T-helper 2 cell treated with Interferon-gamma antibody and Interleukin-4, amounts not matched to agents 100 ng/mL and 5 ng/mL, for 36 hours (primary cell): ENCODE data around the gene INTS15. TPM values are rescaled to one million over a fixed set of nuclear protein-coding genes. Genes with fewer than 3 reads are reported as not detected.

Experiments used
- intact Hi-C: fragments of 100-400 bp; cut with micrococcal nuclease; formaldehyde crosslinking; loops from one replicate; pipeline ENCODE4 v1.15.1; 2023
- total RNA-seq: library from RNA; stranded (reverse); gene quantifications from 2 replicates; pipeline ENCODE4 v1.2.3, GENCODE V29; 2022

INTS15 gene
- total RNA-seq, 1 donor from 2014 or later, result 41.8 TPM

DNA sequence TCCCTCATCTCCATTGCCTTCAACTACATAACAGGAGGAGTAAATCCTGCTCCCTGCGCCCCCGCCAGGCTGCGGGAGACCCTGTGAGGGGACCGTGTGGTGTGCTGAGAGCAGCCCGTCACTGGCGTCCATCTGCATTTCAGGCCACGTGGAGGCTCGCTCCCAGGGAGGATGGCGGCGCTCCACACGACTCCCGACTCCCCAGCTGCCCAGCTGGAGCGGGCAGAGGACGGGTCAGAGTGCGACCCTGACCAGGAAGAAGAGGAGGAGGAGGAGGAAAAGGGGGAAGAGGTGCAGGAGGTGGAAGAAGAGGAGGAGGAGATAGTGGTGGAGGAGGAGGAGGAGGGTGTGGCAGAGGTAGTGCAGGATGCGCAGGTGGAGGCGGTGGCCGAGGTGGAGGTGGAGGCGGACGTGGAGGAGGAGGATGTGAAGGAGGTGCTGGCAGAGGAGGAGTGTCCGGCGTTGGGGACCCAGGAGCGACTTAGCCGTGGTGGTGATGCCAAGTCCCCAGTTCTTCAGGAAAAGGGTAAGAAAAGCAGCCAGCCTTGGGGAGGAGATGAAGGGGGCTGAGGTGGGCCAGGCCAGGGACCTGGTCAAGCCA lies 52.5 kb downstream of the INTS15 start:
- intact Hi-C loops, result no loop called here

DNA sequence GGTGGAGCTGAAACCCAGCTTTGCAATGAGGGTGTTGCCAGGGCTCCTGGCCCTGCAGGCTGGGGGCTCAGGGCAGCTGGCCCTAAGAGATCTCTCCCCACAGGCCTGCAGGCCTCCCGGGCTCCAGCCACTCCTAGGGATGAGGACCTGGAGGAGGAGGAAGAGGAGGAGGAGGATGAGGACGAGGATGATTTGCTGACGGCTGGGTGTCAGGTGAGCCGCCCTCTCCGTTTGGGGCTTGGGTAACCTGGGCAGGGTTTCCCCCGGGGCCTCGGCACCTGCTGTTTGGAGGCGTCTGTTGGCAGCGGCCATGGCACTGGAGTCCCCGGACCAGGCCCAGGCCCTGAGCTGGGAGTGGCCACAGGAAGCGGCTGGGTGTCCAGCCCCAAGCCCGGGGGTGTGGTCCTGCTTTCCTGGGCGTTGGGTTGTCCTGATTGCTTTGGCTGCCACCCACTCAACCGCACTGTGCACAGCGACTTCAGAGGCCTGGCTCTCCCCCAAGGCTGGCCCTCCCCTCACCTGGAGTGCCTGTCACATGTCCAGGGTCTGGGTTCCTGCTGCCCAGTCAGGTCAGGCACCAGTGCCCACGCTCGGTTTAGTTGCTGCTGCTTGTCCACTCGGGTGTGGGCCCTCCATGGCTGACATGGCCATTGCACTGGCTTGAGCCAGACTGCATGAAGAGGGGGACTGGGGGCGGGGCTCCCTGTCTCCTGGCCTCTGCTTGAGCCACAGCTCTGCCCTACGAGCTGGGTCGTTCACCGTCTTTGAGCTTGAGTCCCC lies 53.2 kb downstream of the INTS15 start:
- intact Hi-C loops, result no loop called here

DNA sequence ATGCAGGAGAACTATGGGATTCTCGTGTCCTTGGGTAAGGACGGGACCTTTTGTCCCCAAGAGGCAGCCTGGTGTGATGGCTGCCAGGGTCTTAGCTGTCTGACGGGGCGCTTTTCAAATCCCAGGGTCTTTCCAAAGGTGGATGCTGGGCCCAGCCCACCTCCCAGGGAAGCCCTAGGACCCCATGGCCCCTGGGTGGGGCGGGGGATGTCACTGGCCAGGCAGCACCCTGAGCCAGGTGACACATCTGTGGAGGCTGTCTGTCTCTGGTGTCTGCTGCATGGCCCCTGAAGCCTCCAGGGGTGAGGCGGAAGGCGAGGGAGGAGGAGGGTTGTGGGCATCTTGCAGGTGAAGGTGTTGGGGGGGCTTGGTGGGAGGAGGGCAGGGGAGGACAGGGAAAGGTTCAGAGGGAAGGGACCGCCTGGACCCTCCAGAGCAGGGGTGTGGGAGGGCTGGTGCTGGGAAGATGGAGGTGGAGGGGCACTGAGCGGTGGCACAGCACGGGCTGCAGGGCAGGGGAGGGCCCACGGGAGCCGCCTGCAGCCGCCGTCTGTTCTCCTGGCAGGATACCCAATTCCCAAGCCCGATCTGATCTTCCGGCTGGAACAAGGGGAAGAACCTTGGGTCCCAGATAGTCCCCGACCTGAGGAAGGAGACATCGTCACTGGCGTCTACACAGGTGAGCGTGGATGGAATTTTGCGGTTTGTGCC lies 54.2 kb downstream of the INTS15 start:
- intact Hi-C loops, result no loop called here

DNA sequence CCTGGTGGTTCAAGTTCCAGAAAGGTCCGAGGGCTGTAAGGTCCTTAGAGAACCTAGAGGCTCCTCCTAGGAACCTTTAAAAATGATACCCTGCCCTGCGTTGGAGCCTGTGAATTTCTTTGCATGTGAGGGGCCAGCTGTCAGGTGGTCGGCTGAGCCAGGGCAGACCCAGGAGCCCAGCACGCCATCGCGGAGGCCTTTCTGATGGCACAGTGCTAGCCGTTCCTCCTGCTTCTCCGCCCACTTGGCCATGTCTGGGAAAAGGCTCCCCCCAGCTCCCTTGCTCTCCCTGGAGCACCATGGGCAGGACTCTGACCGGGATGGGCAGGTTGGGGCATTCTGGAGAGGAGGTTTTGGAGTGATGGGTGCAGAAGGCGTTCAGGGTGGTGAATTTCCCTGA lies 54.9 kb downstream of the INTS15 start:
- intact Hi-C loops, result no loop called here

DNA sequence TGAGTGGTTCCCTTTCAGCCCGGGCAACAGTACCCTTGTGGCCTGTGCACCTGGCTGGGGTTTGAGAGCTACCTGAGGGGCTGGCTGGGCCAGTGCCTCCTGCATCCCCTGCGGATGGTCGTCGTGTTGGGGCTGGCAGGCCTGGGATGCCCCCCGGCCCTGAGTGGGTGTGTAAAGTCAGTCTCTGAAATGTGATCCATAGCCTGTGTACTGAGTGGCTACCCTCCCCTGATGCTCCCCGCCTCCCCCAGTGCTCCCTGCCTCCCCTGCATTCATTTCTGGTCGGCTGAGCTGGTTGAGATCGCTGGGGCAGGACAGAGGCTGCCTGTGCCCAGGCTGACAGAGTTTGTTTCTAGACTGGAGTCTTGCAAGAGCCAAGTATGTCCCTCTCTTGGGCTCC lies 56.6 kb downstream of the INTS15 start:
- intact Hi-C loops, result no loop called here

DNA sequence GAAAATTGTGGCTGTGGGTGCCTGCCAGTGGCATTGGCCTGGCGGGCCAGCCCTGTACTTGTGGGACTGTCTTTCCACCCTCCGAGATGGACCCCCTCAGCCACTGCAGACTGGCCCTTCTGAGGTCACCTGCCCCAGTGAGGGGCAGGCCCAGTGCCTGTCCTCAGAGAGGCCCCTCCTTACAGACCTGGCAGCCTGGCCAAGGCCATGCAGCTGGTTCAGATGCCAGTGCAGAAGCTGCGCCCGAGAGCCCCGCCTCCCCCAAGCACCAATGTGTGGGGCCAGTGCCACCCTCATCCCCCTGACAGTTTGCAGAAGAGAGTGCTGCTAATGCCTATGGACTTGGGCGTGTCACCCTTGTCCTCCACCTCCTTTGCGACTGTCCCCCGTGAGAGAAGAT lies 57.3 kb downstream of the INTS15 start:
- intact Hi-C loops, result no loop called here

DNA sequence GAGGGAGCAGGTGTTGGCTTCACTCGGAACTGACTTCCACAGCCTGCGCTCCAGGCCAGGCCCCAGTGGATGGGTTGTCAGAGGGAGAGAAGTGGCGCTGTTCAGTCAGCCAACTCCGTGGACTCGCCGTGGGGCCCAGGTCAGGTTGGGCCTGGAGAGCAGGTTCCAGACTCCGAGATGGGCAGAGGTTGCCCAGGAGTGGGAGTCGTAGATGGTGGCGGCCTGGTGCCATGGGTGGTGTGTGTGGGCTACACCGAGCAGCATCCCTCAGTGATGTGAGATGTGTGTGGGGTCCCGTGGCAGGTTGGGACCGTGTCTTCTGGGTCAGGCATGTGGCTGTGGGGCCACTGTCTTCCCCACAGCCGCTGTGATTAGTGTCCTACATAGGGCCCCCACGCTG lies 57.7 kb downstream of the INTS15 start:
- intact Hi-C loops, result no loop called here

DNA sequence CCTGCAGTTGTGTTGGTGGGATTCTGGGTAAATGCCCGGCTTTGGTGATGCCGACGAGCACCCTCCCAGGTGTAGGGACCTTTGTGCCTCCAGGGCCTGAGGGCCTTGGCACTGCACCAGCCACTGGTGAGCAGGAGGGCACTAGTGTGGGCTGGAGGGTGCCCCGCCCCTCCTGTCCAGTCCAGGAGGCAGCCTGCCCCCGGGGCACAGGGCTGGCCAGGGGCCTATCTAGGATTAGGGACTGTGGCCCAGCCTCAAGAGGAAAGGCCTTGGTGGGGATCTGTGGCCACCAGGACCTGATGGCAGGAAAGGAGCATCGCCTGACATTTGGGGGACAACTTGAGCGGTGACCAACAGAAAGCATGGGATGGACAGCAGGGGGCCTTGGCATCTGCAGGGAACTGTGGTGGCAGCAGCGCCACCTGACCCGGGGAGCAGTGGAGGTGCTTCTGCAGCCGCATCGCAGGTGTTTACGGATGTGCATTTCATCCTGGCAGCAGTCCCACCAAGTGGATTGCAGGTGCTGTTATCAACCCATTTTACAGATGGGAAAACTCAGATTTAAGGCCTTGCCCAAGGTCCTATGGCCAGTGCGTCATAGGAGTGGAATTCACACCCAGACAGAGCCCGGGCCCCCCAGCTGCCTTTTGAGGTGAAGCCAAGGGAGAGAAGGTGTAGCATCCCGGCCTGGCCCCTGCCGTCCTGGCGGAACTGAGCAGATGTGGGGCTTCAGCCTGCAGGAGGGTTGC lies 58.4 kb downstream of the INTS15 start:
- intact Hi-C loops, result no loop called here

DNA sequence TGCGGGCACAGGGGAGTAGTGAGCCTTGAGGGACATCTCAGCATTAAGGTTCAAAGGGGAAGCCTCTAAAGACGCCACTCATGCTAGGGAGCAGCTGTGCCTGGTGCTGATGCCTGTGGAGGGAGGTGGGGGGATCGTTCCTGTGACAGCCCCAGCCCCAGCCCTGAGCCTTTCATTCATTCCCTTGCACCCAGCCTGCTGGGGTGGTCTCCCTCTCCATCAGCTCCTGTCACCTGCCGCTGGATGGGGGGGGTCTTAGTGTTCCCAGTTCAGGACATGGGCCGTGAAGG lies 58.9 kb downstream of the INTS15 start:
- intact Hi-C loops, result no loop called here

DNA sequence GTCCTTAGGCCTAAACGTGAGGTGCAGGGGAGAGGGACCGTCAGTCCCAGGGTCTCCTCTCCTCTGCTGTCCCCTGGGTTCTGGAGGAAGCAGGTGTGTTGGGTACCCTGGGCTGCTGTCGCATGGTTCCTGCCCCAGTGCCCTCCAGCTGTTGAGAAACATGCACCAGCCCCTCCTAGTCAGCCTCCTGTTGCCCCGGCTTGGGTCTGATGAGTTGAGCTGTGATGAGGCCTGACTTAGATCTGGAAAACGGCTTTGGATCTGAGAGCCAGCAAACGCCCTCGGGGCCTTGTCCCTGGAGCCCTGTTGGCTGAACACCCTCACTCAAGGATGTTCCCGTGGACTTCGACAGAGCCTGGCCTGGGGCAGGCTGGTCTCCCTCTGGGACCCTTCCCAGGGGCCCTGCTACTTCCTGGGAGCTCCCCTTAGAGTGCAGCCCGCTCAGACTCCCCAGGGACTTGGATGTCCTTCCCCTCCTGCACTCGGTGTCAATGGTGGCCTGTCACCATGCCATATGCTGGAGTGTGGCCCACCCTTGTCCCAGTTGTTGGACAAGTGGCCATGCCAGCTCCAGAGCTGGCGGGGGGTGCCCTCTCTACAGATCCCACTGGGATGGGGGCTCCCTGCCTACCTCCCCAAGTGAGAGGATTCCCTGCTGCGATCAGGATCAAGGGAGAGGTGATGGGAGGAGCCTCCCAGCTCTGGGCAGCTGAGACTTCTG lies 59.6 kb downstream of the INTS15 start:
- intact Hi-C loops, result no loop called here

DNA sequence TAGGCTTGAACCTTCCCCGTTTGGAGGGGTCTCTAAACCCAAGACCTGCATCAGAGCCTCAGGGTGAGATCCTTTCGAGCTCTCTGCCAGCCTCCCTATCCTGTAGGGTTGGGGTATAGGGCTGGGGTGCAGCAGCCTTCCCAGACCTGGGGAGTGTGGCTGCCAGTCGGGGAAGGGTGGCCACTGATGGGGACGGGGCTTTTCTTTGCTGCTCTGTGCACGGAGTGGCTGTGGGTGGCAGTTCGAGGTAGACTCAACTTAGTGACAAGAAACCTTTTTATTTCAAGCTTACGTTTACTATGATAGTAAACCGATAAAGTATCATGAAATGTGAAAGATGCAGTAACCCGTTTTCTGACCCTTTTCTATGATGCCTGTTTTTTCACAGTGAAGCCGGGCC lies 60.3 kb downstream of the INTS15 start:
- intact Hi-C loops, result no loop called here

DNA sequence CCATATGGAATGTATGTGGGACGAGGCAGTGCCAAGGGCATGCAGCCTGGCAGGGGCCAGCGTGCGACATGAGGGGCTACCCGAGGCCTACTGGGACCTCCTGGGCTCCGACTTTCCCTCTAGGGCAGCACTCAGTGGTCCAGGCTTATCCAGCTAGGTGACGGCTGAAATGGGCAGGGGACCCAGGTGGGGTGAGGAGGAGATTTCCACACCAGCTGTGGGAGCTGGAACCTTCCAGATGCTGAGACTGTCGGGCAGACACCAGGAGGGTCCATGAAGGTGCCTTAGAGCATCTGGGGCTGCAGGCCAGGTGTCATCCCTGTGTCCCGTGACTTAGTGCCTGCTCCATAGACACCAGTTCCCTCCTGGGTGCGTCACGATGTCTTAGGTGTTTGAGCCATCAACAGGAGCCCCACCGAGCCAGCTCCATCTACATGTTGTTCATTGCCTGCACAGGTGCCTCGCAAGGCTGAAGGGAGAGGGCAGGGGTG lies 60.7 kb downstream of the INTS15 start:
- intact Hi-C loops, result no loop called here

DNA sequence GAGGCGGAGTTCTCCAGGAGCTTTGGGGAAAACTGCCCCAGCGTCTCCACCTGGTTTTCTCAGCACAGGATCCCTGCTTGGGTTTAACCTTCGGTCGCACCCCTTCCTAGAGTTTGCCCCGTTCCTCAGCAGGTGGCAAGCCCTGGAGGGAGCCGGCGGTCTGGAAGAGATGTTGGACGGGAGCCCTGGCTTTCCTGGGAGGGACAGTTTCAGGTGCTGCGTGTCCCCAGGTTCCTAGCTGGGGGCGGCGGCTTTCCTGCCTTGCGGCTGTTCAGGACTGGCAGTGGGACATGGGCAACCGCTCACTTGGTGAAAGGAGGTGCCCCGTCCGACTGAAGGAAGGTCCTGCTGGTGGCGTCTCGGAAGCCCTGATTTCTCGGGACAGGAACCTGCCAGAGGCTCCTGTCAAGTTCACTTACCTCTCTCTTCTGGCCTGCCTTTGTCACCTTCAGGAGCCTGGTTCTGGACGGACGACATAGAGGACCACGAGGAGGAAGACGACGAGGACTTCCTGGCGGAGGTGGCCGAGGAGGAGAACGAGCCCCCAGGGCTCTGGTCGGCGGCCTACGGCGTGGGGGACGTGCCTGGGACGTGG lies 62.1 kb downstream of the INTS15 start:
- intact Hi-C loops, result no loop called here

DNA sequence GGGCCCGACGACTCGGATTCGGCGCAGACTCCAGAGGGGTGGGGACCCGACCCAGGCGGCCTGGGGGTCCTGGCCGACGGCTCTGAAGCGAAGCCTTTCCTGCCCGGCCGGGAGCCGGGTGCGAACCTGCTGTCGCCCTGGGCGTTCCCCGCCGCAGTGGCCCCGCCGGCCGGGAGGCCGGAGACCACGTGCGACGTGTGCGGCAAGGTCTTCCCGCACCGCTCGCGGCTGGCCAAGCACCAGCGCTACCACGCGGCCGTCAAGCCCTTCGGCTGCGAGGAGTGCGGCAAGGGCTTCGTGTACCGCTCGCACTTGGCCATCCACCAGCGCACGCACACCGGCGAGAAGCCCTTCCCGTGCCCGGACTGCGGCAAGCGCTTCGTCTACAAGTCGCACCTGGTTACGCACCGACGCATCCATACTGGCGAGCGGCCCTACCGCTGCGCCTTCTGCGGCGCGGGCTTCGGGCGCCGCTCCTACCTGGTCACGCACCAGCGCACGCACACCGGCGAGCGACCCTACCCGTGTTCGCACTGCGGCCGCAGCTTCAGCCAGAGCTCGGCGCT lies 62.7 kb downstream of the INTS15 start:
- intact Hi-C loops, result no loop called here

DNA sequence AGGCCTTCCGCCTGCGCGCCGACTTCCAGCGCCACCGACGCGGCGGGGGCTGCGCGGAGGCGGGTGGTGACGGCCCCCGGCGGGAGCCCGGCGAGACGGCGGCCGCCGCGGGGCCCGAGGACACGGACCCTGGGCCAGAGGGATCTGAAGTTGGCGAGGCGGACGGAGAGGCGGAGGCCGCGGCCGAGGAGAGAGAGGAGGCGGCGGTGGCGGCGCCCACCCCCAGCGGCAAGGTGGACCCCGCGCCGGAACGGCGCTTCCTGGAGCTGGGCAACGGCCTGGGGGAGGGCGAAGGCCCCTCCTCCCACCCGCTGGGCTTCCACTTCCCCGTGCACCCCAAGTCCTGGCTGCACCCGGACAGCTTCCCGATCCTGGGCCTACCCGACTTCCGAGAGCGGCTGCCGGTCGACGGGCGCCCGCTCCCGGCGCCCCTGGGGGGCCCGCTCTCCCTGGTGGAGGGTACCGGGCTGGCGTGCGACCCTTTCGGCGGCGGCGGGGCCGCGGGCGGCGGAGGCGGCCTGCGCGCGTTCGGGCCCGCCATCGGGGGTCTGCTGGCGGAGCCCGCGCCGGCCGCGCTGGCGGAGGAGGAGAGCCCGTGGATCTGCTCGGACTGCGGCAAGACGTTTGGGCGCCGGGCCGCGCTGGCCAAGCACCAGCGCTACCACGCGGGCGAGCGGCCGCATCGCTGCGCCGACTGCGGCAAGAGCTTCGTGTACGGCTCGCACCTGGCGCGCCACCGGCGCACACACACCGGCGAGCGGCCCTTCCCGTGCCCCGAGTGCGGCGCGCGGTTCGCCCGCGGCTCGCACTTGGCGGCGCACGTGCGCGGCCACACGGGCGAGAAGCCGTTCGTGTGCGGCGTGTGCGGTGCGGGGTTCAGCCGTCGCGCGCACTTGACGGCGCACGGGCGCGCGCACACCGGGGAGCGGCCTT lies 63.5 kb downstream of the INTS15 start:
- intact Hi-C loops, result no loop called here

DNA sequence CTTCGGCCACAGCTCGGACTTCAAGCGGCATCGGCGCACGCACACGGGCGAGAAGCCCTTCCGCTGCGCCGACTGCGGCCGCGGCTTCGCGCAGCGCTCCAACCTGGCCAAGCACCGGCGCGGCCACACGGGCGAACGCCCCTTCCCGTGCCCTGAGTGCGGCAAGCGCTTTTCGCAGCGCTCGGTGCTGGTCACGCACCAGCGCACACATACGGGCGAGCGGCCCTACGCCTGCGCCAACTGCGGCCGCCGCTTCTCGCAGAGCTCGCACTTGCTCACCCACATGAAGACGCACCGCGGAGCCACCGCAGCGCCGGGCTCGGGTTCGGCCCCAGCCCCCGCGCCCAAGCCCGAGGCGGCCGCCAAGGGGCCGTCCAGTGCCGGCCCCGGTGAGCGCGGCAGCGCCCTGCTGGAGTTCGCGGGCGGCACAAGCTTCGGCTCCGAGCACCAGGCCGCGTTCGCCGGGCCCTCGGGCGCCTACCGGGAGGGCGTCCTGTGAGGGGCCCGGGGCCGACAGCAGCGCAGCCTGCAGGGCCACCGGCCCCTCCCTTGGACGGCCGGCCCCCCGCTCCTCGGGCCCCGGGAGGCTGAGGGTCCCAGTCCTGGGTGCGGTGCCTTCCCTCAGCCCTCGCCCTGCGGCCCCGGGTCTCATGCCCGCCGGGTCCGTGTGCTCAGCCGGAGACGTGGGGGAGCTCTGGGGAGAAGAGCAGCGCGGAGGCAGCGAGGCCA lies 64.5 kb downstream of the INTS15 start:
- intact Hi-C loops, result no loop called here

DNA sequence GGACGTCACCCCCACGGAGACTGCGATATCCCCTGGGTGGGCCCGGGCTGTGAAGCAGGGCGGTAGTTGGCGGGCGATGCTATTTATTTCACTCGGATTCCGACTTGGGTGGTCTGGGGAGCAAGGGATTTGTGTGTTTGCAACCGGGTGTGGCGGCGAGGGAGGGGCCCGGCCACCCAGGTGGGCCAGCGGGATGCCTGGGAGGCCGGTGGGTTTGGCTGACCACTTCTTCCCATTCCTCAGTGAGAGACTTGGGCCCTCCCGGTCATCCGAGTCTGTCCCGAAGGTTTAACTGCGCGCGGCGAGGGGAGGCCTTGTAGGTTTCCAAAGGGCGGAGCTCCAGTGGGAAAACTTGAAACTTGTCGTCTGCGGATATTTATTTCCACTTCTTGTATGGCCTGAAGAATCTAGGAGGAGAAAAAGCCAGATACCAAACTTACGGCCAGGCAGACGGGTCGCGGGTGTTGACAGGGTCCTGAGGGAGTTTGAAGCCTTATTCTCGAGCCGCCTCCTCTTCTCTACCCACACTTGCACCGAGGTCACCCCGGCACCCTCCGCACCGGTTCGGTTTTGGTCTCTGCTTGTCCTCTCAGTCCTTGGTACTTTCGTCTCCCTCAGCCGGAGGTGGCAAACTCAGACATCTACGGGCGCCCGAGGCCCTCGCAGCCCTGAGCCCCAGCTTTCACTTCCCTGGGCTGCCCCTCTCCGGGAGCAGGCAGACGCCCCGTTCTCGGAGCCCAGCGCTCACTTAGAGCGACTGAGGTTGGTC lies 65.2 kb downstream of the INTS15 start:
- intact Hi-C loops, result no loop called here
